ENCODE measurements around the gene RAB24. TPM values are rescaled to one million over a fixed set of nuclear protein-coding genes. Genes with fewer than 3 reads are reported as not detected.
A peak's percentile ranks its signal among the peaks of the same experiment; 100 is the strongest.

The RAB24 gene
- total RNA-seq, result 10 to 100 TPM; 44.1 to 48.8 TPM

DNA sequence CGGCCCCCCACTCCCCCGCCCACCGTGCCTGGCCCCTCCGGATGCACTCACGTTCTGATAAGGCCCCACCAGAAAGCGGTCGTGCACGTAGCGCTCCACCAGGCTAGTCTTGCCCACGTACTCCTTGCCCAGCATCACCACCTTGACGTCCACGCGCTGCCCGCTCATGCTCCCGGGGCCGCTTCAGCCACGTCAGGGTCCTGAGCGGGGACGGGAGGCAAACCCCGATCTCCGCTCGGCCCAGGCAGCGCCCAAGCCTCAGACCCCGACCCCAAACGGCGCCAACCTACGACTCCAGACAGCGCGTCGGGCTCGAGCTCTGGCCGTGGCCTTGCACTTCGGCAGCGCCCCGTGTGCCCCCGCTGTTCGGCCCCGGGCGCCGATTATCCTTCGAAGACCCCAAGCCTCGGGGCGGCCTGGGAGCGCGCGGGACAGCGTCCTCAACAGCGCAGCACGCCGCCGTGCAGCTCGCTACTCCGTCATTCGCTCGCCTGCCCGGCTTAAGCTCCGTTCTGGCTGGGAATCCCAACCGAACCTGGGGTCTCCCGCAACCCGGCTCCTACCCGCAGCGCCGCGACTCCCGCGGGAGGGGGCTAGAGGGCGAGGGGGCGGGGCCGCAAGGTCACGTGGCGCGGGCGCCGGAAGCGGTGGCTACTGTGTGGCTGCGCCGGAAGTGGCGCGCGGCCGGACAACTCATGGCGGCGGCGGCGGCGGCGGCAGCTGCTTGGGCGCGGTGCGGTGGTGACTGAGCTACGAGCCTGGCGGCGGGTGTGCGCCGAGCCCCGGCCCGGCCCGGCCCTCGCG is at the start of gene RAB24, which contains the start of gene PRELID1:
RAB24 (minus strand) TSS at position 599 of the 804 bp plus-strand sequence; CDS start at position 168, 431 bp downstream.
PRELID1 (plus strand) TSS at position 679 of the 804 bp plus-strand sequence. CDS start 187 bp downstream, outside the sequence.
- ATAC-seq (peak; percentile 58), DNase-seq (peak; percentile 90)
- peak within 1 kb of the TSS; percentile 93 for H3K4me3 Mint-ChIP-seq
- H3K36me3 Mint-ChIP-seq (ENCODE audit: low read depth), result peaks cover 69% of the 10 kb centered on the region
- CTCF ChIA-PET, result interaction anchor here (1.0 to 1.5 kb wide), 3 partner anchors 10 to 232 kb away, joined by 3 to 5 read pairs (median 5); no protein-coding TSS in a partner anchor
- H3K4me1 Mint-ChIP-seq (ENCODE audit: low read depth), result peaks cover 81% of the 10 kb centered on the region
- H3K27ac Mint-ChIP-seq, result peak within 1 kb of the TSS; percentile 90
- POLR2A ChIA-PET, result interaction anchor here (0.5 to 1.4 kb wide), 5 partner anchors 9 to 184 kb away, joined by 3 to 7 read pairs (median 3); partner anchors contain the start of gene MXD3
- no peaks in the 10 kb centered on the region for H3K9me3 Mint-ChIP-seq (ENCODE audit: insufficient read depth)
- H3K27me3 Mint-ChIP-seq (ENCODE audit: low read depth), result no peaks in the 10 kb centered on the region

DNA sequence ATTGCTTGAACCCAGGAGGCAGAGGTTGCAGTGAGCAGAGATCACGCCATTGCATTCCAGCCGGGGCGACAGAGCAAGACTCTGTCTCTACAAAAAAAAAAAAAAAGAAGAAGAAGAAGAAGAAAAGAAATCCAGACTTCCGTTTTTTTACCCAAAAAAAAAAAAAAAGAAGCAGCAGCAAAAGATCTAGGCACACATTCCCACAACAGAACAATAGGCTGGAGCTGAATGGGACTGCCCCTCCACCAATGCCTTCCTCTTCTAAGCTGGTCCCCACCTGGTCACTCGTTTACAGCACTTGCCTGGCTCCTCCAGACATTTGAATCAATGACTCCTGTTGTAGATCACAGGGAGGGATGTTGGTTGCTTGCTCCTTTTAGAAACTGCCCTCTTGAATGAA is 49.6 kb upstream of the RAB24 start:
- ChIA-PET POLR2A (interaction anchor here (0.6 to 1.3 kb wide), 2 partner anchors 11 to 40 kb away, joined by 3 read pairs; no protein-coding TSS in a partner anchor), CTCF (interaction anchor here (2.0 to 5.6 kb wide), 4 partner anchors 17 to 103 kb away, joined by 5 to 31 read pairs (median 20); no protein-coding TSS in a partner anchor)
- Mint-ChIP-seq H3K36me3 (ENCODE audit: low read depth) (peaks cover 28% of the 10 kb centered on the region), H3K27me3 (ENCODE audit: low read depth) (no peaks in the 10 kb centered on the region), H3K4me3 (no peak overlapping the region), H3K27ac (no peak overlapping the region), H3K4me1 (ENCODE audit: low read depth) (peaks cover 66% of the 10 kb centered on the region), H3K9me3 (ENCODE audit: insufficient read depth) (peaks cover 4% of the 10 kb centered on the region)
- DNase-seq (no peak), ATAC-seq (no peak)

DNA sequence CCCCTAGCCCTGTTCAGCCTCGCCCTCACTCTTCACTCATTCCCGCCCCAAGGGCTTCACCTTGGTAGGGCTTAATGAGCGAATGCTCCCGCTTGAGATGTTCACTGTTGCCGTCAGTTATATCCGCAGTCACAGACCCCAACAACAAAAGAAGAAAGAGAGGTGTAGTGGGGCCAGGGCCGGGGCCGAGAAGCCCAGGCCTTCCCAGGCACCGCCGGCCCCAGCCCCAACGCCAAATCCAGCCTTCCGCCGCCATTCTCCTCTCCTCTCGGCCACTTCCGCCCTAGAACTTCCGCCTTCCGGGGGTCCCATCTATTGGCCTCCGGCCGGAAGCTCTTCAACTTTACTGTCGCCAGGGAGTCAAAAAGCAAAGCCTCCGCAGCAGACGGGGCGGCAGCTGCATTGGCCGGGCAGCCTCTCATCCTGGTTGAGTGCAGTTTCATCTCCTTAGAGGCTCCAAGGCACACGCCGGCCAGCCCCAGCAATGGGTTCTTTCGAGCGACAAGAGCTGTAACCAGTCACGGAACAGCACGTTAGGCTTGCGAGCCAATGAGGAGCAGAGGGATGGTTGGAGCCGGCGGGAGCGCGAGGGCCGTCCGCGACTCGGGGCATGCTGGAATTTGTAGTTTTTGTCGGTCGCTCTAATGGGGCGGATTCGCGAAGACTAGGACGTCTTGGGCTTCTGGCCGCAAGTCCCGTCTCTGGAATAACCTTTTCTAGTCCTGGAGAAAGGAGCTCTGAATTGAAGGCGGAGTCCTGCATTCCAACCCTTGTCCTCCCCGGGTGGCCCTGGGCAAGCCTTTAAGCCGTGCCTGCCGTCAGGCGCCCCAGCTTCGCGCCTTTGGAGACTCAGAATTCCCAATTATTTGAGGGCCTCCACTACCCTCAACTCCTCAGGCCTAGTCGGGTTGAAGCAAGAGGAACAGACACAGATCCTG is 48.1 kb upstream of the RAB24 start, which contains the start of gene LMAN2:
LMAN2 (minus strand) TSS at position 277 of the 938 bp plus-strand sequence; CDS start at position 256, 21 bp downstream.
- H3K27ac Mint-ChIP-seq, result peak within 1 kb of the TSS; percentile 100
- H3K4me1 Mint-ChIP-seq (ENCODE audit: low read depth), result peaks cover 66% of the 10 kb centered on the region
- DNase-seq (peak; percentile 96), ATAC-seq (peak; percentile 99)
- no peaks in the 10 kb centered on the region for H3K27me3 Mint-ChIP-seq (ENCODE audit: low read depth)
- H3K9me3 Mint-ChIP-seq (ENCODE audit: insufficient read depth), result peaks cover 4% of the 10 kb centered on the region
- peaks cover 37% of the 10 kb centered on the region for H3K36me3 Mint-ChIP-seq (ENCODE audit: low read depth)
- ChIA-PET CTCF (interaction anchor here (0.9 to 5.6 kb wide), 15 partner anchors 10 to 149 kb away, joined by 3 to 31 read pairs (median 7); partner anchors contain the start of gene SLC34A1), POLR2A (interaction anchor here (0.5 to 2.7 kb wide), 19 partner anchors 9 to 248 kb away, joined by 3 to 22 read pairs (median 4); partner anchors contain the start of genes B4GALT7, MXD3, PRELID1 and RAB24)
- peak within 1 kb of the TSS; percentile 97 for H3K4me3 Mint-ChIP-seq

DNA sequence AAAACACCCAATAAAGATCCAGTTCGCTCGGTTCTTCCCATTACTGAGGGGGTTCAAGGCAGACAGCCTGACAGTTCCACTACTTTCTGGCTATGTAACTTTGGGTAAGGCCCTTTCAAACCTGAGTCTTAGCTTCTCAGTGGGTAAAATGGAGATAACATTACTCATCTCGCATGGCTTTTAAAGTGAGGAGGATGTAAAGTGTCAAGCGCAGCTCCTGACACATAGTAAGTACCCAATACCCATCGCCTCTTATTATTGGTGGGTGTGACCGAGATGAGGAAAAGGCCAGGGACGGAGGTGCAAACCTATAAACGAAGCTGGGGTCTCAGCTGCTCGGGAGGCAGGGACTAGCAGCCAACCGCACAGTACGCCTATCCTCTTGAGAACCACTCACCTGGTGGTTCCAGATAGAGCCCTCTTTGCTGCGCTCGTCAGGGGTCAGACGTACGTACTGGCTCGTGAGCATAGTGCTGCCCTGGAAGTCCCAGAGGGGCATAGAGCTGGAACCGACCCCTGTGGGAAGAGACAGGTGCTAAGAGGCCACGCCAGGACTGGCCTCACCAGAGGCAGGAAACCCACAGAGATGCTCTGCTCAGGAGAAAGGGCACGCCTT is 47.4 kb upstream of the RAB24 start:
- ATAC-seq (no peak), DNase-seq (no peak)
- Mint-ChIP-seq H3K4me3 (peak overlapping the region; percentile 97), H3K27ac (peak overlapping the region; percentile 100), H3K4me1 (ENCODE audit: low read depth) (peaks cover 64% of the 10 kb centered on the region), H3K9me3 (ENCODE audit: insufficient read depth) (peaks cover 4% of the 10 kb centered on the region), H3K36me3 (ENCODE audit: low read depth) (peaks cover 42% of the 10 kb centered on the region), H3K27me3 (ENCODE audit: low read depth) (no peaks in the 10 kb centered on the region)
- CTCF ChIA-PET, result interaction anchor here (0.8 to 5.6 kb wide), 14 partner anchors 9 to 150 kb away, joined by 3 to 31 read pairs (median 6); no protein-coding TSS in a partner anchor
- POLR2A ChIA-PET, result interaction anchor here (0.9 to 2.7 kb wide), 11 partner anchors 10 to 80 kb away, joined by 3 to 22 read pairs (median 4); partner anchors contain the start of gene MXD3

DNA sequence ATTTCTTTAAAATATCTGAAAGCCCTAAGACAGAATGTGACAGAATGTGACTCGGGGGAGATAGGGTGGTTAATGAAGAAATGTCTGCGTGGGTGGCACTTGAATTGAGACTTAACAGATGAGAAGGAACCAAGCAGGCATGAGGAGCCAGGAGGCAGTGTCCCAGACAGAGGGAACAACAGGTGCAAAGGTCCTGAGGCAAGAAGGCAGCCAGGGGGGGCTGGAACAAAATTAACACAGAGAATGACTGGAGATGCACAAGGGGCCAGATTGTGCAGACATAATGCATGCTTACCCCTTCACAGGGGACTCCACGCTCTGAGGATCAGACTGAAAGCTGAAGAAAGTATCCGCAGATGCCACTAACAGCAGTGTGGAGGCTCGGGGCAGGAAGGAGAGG is 46.2 kb upstream of the RAB24 start:
- no peak for ATAC-seq
- no peak for DNase-seq
- H3K27ac Mint-ChIP-seq, result peak overlapping the region; percentile 64
- ChIA-PET POLR2A (interaction anchor here (2.7 kb wide), 1 partner anchor 11 kb away, joined by 22 read pairs; no protein-coding TSS in a partner anchor), CTCF (interaction anchor here (1.0 to 3.4 kb wide), 6 partner anchors 9 to 45 kb away, joined by 3 to 17 read pairs (median 4); no protein-coding TSS in a partner anchor)
- peaks cover 34% of the 10 kb centered on the region for H3K36me3 Mint-ChIP-seq (ENCODE audit: low read depth)
- H3K4me3 Mint-ChIP-seq, result peak overlapping the region; percentile 97
- H3K27me3 Mint-ChIP-seq (ENCODE audit: low read depth), result no peaks in the 10 kb centered on the region
- no peaks in the 10 kb centered on the region for H3K9me3 Mint-ChIP-seq (ENCODE audit: insufficient read depth)
- peaks cover 54% of the 10 kb centered on the region for H3K4me1 Mint-ChIP-seq (ENCODE audit: low read depth)

DNA sequence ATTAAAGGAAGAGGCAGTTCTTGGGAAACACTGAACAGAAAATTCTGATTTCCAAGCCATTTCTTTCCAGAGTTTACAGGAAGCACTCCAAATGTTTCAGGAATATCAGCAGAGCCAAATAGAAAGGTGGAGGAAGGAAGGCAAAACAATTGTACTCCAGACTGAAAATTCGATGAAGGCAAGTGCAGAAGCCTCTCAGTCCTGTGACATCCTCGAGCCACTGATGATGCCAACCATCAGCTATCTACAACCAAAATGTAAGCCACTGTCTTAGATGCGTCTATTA is 45.8 kb upstream of the RAB24 start:
- peak overlapping the region; percentile 97 for H3K4me3 Mint-ChIP-seq
- POLR2A ChIA-PET, result no interaction called here
- H3K27ac Mint-ChIP-seq, result no peak overlapping the region
- ATAC-seq, result no peak
- no peaks in the 10 kb centered on the region for H3K9me3 Mint-ChIP-seq (ENCODE audit: insufficient read depth)
- CTCF ChIA-PET, result interaction anchor here (0.7 to 3.4 kb wide), 8 partner anchors 9 to 997 kb away, joined by 3 to 17 read pairs (median 4); no protein-coding TSS in a partner anchor
- H3K36me3 Mint-ChIP-seq (ENCODE audit: low read depth), result peaks cover 36% of the 10 kb centered on the region
- DNase-seq, result no peak
- H3K4me1 Mint-ChIP-seq (ENCODE audit: low read depth), result peaks cover 49% of the 10 kb centered on the region
- H3K27me3 Mint-ChIP-seq (ENCODE audit: low read depth), result no peaks in the 10 kb centered on the region

DNA sequence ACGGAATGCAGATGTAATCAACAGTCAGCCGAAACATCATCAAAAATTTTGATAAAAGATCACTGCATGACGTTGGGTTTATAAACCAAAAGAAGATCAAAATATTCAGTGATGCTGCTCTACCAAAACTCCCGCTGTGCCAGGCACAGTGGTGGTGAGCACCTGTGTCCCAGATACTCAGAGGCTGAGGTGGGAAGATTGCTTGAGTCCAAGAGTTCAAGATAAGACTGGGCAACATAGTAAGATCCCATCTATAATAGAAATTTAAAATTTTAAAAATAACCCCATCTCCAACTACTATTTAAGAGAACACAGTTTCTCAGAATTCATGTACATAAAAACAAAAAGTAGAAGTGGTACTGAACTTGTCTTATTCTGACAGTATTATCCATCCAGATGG is 44.2 kb upstream of the RAB24 start:
- POLR2A ChIA-PET, result no interaction called here
- Mint-ChIP-seq H3K27ac (no peak overlapping the region), H3K4me1 (ENCODE audit: low read depth) (peaks cover 50% of the 10 kb centered on the region), H3K9me3 (ENCODE audit: insufficient read depth) (no peaks in the 10 kb centered on the region), H3K36me3 (ENCODE audit: low read depth) (peaks cover 43% of the 10 kb centered on the region), H3K4me3 (no peak overlapping the region), H3K27me3 (ENCODE audit: low read depth) (no peaks in the 10 kb centered on the region)
- ATAC-seq (no peak), DNase-seq (no peak)
- CTCF ChIA-PET, result no interaction called here

DNA sequence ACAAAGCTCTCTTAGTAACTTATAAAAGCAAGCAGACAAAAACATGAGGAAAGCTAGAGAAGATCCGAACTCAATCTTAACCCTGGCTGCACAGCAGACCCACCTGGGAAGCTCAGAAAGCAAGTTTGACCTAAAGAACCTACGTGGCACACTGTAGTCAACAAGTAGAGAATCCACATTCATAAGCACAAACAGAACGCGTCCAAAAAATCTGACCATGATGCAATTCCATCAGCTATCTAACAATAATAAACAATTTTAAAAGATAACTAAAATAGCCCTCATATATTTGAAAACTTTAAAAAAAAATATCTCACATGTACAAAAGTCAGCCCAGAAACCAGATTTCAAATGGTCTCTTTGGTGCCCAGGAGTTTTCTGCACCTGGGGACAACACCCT is 43.3 kb upstream of the RAB24 start:
- ATAC-seq, result no peak
- H3K36me3 Mint-ChIP-seq (ENCODE audit: low read depth), result peaks cover 43% of the 10 kb centered on the region
- ChIA-PET POLR2A (interaction anchor here (1.4 to 1.5 kb wide), 2 partner anchors 35 to 38 kb away, joined by 3 to 4 read pairs; no protein-coding TSS in a partner anchor), CTCF (interaction anchor here (1.0 to 2.0 kb wide), 4 partner anchors 22 to 233 kb away, joined by 4 to 5 read pairs (median 5); no protein-coding TSS in a partner anchor)
- no peaks in the 10 kb centered on the region for H3K27me3 Mint-ChIP-seq (ENCODE audit: low read depth)
- H3K9me3 Mint-ChIP-seq (ENCODE audit: insufficient read depth), result no peaks in the 10 kb centered on the region
- no peak for DNase-seq
- no peak overlapping the region for H3K4me3 Mint-ChIP-seq
- no peak overlapping the region for H3K27ac Mint-ChIP-seq
- H3K4me1 Mint-ChIP-seq (ENCODE audit: low read depth), result peaks cover 45% of the 10 kb centered on the region

DNA sequence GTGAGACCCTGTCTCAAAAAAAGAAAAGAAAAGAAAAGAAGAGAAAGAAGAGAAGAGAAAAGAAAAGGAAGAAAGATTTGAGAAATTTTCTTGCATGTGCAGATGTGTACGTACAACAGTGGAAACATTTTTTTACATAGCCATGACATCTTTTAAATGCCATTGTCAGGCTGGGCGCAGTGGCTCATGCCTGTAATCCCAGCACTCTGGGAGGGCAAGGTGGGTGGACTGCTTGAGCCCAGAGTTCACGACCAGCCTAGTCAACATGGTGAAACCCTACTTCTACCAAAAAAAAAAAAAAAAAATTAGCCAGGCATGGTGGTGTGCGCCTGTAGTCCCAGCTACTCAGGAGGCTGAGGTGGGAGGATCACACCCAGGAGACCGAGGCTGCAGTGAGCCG is 41.4 kb upstream of the RAB24 start:
- ChIA-PET CTCF (interaction anchor here (1.0 kb wide), 1 partner anchor 35 kb away, joined by 3 read pairs; no protein-coding TSS in a partner anchor), POLR2A (interaction anchor here (0.6 kb wide), 1 partner anchor 18 kb away, joined by 3 read pairs; no protein-coding TSS in a partner anchor)
- no peak for ATAC-seq
- Mint-ChIP-seq H3K27ac (no peak overlapping the region), H3K4me3 (no peak overlapping the region), H3K4me1 (ENCODE audit: low read depth) (peaks cover 41% of the 10 kb centered on the region), H3K27me3 (ENCODE audit: low read depth) (no peaks in the 10 kb centered on the region), H3K9me3 (ENCODE audit: insufficient read depth) (no peaks in the 10 kb centered on the region), H3K36me3 (ENCODE audit: low read depth) (peaks cover 44% of the 10 kb centered on the region)
- DNase-seq, result no peak

DNA sequence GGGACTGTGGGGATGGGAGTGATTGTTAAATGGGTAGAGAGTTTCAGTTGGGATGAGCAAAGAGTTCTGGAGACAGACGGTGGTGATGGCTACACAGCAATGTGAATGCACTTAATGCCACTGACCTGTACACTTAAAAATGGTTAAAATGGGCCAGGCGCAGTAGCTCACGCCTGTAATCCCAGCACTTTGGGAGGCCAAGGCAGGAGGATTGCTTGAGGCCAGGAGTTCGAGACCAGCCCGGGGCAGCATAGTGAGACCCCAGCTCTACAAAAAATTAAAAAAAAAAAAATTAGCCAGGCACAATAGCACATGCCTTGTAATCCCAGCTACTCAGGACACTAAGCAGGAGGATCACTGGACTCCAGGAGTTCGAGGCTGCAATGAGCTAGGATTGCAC is 40.3 kb upstream of the RAB24 start:
- Mint-ChIP-seq H3K9me3 (ENCODE audit: insufficient read depth) (no peaks in the 10 kb centered on the region), H3K4me3 (no peak overlapping the region), H3K27me3 (ENCODE audit: low read depth) (no peaks in the 10 kb centered on the region), H3K36me3 (ENCODE audit: low read depth) (peaks cover 40% of the 10 kb centered on the region), H3K4me1 (ENCODE audit: low read depth) (peaks cover 42% of the 10 kb centered on the region), H3K27ac (no peak overlapping the region)
- DNase-seq (no peak), ATAC-seq (no peak)
- POLR2A ChIA-PET, result no interaction called here
- CTCF ChIA-PET, result no interaction called here

Data from activated CD8-positive, alpha-beta T cell treated with anti-CD3 and anti-CD28 coated beads, Interleukin-2, amount 10 ng/mL, durations not matched to agents 7 days and 5 days (primary cell).